ENCODE measurements around the gene UBASH3A. TPM values are rescaled to one million over a fixed set of nuclear protein-coding genes. Genes with fewer than 3 reads are reported as not detected.

The UBASH3A gene
- total and polyA plus RNA-seq, 2 experiments from 2014 or later, result not detected

DNA sequence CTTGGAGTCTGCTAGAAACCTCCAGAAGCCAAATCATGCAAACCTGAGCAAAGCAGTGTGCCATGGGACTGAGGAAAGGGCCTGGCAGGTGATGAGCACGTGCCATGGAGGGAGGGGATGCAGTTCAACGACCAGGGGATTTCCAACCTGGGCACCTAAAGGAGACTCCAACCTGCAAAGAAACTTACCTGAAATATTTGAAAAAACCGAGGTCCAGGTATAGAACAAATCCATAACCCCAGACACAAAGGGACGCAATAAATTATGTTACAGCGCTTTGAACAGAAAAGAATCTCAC, 8.9 kb downstream of the UBASH3A start:
- Histone ChIP-seq H3K27ac (no peak overlapping the region), H3K27me3 (no peaks in the 10 kb centered on the region), H3K9me3 (ENCODE audit: low read depth) (no peaks in the 10 kb centered on the region), H3K4me3 (no peak overlapping the region), H3K36me3 (no peaks in the 10 kb centered on the region), H3K4me1 (ENCODE audit: low read depth) (no peaks in the 10 kb centered on the region)
- no peak for DNase-seq (ENCODE audit: low read depth in 1 of 2, low spot score in 1 of 2)
- TF ChIP-seq, protein P1, sequence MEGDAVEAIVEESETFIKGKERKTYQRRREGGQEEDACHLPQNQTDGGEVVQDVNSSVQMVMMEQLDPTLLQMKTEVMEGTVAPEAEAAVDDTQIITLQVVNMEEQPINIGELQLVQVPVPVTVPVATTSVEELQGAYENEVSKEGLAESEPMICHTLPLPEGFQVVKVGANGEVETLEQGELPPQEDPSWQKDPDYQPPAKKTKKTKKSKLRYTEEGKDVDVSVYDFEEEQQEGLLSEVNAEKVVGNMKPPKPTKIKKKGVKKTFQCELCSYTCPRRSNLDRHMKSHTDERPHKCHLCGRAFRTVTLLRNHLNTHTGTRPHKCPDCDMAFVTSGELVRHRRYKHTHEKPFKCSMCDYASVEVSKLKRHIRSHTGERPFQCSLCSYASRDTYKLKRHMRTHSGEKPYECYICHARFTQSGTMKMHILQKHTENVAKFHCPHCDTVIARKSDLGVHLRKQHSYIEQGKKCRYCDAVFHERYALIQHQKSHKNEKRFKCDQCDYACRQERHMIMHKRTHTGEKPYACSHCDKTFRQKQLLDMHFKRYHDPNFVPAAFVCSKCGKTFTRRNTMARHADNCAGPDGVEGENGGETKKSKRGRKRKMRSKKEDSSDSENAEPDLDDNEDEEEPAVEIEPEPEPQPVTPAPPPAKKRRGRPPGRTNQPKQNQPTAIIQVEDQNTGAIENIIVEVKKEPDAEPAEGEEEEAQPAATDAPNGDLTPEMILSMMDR (IDR thresholded peaks at IDR 0.05; ENCODE audit: low read depth, low read length), result no peak

DNA sequence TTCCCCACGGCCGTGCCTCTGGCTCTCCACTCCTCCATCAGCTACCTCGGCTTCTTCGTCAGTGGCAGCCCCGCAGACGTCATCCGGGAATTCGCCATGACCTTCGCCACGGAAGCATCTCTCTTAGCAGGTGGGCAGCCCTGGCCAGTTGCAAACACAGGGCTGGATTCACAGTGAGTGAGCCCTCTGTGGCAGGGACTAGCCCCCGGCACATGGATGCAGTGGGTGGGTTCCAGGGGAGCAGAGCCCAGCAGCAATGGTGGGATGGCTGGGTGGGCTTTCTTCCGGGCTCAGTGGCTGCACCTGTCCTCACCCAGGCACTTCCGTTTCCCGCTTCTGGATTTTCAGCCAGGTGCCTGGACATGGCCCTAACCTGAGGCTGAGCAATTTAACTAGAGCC, 9.4 kb downstream of the UBASH3A start:
- no peaks in the 10 kb centered on the region for H3K27me3 ChIP-seq
- TF ChIP-seq, protein P1 (IDR thresholded peaks at IDR 0.05; ENCODE audit: low read depth, low read length), result no peak
- no peak for DNase-seq (ENCODE audit: low read depth in 1 of 2, low spot score in 1 of 2)
- no peaks in the 10 kb centered on the region for H3K9me3 ChIP-seq (ENCODE audit: low read depth)
- no peaks in the 10 kb centered on the region for H3K4me1 ChIP-seq (ENCODE audit: low read depth)
- H3K36me3 ChIP-seq, result no peaks in the 10 kb centered on the region
- no peak overlapping the region for H3K4me3 ChIP-seq
- no peak overlapping the region for H3K27ac ChIP-seq

DNA sequence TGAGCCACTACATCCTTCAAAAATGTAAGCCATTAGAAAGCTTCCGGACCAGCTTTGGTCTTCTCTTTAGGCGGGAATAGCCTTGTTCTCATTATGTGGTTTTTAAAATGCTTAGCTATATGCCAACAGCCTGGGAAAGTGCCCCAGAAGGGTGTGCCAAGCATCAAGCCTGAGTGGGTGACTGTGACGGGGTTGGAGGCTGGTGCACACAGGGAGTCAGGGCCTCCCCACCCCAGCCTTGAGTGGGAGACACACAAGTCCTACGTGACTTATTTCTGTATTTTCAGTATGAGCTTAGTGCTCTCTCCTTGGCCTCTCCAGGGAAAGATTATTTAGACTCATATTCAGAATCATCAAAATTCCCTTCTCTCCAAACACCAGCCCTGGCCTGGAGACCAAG, 9.8 kb downstream of the UBASH3A start:
- H3K4me3 ChIP-seq, result no peak overlapping the region
- no peaks in the 10 kb centered on the region for H3K27me3 ChIP-seq
- H3K9me3 ChIP-seq (ENCODE audit: low read depth), result no peaks in the 10 kb centered on the region
- H3K36me3 ChIP-seq, result no peaks in the 10 kb centered on the region
- no peak overlapping the region for H3K27ac ChIP-seq
- no peak for DNase-seq (ENCODE audit: low read depth in 1 of 2, low spot score in 1 of 2)
- TF ChIP-seq, protein P1 (IDR thresholded peaks at IDR 0.05; ENCODE audit: low read depth, low read length), result no peak
- H3K4me1 ChIP-seq (ENCODE audit: low read depth), result no peaks in the 10 kb centered on the region

DNA sequence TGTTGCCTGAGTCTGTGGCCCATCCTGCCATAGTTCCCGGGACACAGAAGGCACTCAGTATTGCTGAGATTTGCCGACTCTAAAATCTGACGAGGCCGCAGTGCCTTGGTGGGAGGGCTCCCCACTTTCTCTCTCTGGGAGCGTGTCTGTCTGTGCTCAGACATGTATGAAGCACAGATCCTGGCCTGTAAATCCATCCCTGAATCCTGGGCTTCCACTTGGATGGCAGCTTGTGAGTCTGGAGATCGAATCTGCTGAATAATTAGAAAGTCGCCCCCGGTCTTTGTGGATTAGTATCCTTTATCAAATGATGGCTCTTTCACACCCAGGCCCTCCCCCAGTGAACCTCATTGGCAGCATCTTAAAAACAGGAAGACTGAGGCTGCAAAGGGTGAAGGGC, 10.4 kb downstream of the UBASH3A start:
- Histone ChIP-seq H3K9me3 (ENCODE audit: low read depth) (no peaks in the 10 kb centered on the region), H3K4me1 (ENCODE audit: low read depth) (no peaks in the 10 kb centered on the region), H3K36me3 (no peaks in the 10 kb centered on the region), H3K4me3 (no peak overlapping the region), H3K27me3 (no peaks in the 10 kb centered on the region), H3K27ac (no peak overlapping the region)
- TF ChIP-seq, protein P1 (IDR thresholded peaks at IDR 0.05; ENCODE audit: low read depth, low read length), result no peak
- DNase-seq (ENCODE audit: low read depth in 1 of 2, low spot score in 1 of 2), result no peak

DNA sequence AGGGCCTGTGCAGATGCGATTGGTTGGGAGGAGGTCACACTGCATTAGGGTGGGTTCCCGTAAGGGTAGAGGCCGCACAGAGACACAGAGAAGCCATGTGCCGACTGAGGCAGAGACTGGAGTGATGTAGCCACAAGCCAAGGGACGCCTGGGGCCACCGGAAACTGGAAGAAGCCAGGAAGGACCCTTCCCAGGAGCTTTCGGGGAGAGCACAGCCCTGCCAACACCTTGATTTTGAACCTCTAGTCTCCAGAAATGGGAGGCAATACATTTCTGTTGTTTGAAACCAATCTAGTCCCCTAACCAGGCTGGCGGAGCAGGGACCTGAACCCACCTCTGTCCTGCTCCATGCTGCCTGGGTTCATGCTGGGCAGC, 10.8 kb downstream of the UBASH3A start:
- H3K36me3 ChIP-seq, result no peaks in the 10 kb centered on the region
- H3K27ac ChIP-seq, result no peak overlapping the region
- TF ChIP-seq, protein P1 (IDR thresholded peaks at IDR 0.05; ENCODE audit: low read depth, low read length), result no peak
- H3K4me1 ChIP-seq (ENCODE audit: low read depth), result no peaks in the 10 kb centered on the region
- H3K27me3 ChIP-seq, result no peaks in the 10 kb centered on the region
- no peaks in the 10 kb centered on the region for H3K9me3 ChIP-seq (ENCODE audit: low read depth)
- no peak overlapping the region for H3K4me3 ChIP-seq
- no peak for DNase-seq (ENCODE audit: low read depth in 1 of 2, low spot score in 1 of 2)

Data from cardiac muscle cell (in vitro differentiated cells and primary cell).